ENCODE results near the gene ZNF181.

ZNF181 gene

DNA sequence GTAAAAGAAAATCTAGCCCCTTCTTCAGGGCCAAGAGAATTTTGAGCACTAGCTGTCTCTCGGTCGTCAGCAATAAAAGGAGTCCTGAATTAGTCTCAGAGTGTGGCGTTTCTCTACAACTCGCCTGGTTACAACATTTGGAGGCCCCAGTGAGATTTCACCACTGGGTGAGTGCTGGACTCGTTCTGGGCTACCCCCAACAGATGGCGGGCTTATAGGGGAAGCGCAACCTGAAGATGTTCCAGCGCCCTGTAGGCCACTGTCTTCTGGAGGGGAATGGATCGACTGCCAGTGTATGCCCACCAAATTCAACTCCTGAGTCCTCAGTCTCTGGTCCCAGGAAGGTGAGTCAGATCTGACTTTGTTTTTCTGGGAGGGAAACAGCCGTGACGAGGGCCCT, 11.7 kb upstream of the ZNF181 start:
- ChIA-PET CTCF (interaction anchor here (2.1 kb wide), 1 partner anchor 10 kb away, joined by 8 read pairs; no protein-coding TSS in a partner anchor), POLR2A (no interaction called here)
- TF ChIP-seq, protein P1, sequence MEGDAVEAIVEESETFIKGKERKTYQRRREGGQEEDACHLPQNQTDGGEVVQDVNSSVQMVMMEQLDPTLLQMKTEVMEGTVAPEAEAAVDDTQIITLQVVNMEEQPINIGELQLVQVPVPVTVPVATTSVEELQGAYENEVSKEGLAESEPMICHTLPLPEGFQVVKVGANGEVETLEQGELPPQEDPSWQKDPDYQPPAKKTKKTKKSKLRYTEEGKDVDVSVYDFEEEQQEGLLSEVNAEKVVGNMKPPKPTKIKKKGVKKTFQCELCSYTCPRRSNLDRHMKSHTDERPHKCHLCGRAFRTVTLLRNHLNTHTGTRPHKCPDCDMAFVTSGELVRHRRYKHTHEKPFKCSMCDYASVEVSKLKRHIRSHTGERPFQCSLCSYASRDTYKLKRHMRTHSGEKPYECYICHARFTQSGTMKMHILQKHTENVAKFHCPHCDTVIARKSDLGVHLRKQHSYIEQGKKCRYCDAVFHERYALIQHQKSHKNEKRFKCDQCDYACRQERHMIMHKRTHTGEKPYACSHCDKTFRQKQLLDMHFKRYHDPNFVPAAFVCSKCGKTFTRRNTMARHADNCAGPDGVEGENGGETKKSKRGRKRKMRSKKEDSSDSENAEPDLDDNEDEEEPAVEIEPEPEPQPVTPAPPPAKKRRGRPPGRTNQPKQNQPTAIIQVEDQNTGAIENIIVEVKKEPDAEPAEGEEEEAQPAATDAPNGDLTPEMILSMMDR (IDR thresholded peaks at IDR 0.05; ENCODE audit: insufficient read depth, low read length, missing control alignments), result no peak
- no peak overlapping the region for H3K4me3 ChIP-seq (ENCODE audit: low read depth, low read length)
- DNase-seq (ENCODE audit: low read depth, low spot score), result no peak

DNA sequence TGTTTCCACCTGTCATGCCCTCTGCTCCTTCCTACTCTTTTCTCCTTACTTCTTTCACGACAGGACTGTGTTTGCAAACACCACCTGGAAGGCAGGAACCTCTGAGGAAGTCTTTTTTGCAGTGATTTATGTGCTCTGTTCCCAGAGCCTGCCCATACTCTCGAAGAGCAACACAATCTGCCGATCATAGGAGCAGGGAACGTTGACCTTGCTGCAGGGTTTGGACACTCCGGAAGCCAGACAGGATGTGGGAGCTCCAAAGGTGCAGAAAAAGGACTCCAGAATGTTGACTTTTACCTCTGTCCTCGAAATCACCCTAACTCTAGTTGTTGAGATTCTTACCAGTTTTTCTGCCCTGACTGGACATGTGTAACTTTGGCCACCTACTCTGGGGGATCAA, 8.6 kb upstream of the ZNF181 start:
- CTCF ChIA-PET, result interaction anchor here (1.2 kb wide), 1 partner anchor 13 kb away, joined by 5 read pairs; no protein-coding TSS in a partner anchor
- DNase-seq (ENCODE audit: low read depth, low spot score), result no peak

DNA sequence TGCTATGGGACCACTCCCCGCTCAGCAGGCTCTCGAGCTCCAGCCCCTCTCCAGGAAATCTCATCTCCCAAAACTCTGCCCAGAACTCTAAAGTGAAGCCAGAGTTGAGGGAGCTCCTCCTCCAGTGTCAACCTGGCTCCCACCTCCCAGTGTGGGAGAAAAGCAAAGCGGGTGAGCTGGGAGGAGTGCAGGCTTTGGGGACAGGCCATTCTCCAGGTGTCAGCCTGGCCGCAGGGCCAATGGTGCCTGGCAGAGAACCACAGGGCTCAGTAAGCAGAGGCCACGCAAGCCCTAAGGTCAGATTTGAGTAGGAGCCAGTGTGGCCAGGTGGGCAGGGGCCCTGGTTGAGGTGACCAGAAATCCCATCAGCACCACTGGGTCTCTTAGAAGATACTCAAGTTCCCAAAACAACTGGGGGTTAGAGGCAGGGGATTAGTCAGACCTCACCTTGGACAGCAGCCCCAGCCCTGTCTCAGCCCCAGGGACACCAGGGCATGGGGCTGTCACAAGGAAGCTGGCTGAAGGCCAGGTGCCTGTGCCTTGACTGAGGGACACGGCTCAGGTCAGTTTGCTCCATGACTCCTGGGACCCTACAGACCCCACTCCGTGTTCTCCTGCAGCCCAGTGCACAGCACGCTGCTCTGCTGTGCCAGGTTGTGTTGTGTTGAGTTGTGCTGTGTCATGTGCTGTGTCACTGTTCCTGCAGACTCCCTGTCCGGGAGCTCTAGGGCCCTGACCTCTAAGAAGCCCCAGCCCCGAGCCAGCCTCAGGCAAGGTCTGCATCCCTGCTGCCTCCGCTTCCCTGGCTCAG, 2.8 kb upstream of the ZNF181 start:
- TF ChIP-seq, protein P1 (IDR thresholded peaks at IDR 0.05; ENCODE audit: insufficient read depth, low read length, missing control alignments), result no peak
- no peak for DNase-seq (ENCODE audit: low read depth, low spot score)
- ChIA-PET POLR2A (no interaction called here), CTCF (no interaction called here)
- no peak overlapping the region for H3K4me3 ChIP-seq (ENCODE audit: low read depth, low read length)

More for the DNA sequence above, 8.6 kb upstream of the ZNF181 start:
- no peak overlapping the region for H3K4me3 ChIP-seq (ENCODE audit: low read depth, low read length)
- TF ChIP-seq, protein P1 (IDR thresholded peaks at IDR 0.05; ENCODE audit: insufficient read depth, low read length, missing control alignments), result no peak
- POLR2A ChIA-PET, result no interaction called here

DNA sequence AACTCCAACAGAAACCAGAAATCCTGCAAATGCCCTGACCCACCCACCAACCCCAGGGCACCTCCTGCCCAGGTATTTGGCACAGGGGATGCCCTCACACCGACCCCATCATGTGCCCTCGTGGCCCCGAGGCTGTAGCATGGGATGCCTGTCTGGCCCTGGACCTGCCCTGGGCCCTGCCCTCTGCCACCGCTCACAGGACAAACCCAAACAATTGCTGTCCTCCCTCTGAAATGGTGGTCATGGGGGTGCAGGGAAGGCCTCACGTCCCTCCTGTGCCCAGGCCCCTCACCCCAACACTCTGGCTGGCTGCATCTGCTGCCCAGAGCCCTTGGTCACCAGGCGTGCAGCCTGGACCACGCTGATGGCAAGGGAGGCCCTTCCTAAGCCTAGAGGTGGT, 2.1 kb upstream of the ZNF181 start:
- no peak overlapping the region for H3K4me3 ChIP-seq (ENCODE audit: low read depth, low read length)
- TF ChIP-seq, protein P1 (IDR thresholded peaks at IDR 0.05; ENCODE audit: insufficient read depth, low read length, missing control alignments), result no peak
- POLR2A ChIA-PET, result no interaction called here
- DNase-seq (ENCODE audit: low read depth, low spot score), result no peak
- CTCF ChIA-PET, result no interaction called here

DNA sequence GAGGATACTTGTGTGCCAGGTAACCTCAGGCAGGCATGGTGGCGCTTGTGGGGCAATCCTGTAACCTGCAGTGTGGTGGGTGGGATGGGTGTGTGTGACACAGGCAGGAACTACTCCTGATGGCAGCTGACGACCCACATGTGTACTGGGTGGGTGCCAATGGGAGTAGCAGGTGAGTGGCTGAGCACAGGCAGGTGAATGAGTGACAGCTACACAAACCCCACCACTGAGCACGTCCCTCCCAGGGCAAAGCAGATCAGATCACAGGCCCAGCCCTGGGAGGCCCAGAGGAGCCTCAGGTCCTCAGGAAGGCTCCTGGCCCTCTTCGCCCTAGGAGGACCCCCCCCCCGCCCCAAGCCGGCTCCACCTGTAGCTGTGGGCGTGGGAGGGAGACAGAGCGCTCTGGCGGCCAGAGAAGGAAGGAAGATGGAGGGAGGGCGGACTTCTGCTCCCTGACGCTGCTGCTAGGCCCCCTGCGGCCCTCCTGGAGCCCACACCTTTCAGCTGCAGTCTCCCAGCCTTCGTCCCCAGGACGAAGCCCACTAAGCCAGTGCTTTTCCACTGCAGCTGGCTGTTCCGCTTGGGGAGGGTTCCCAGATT, 1.3 kb upstream of the ZNF181 start:
- DNase-seq (ENCODE audit: low read depth, low spot score), result no peak
- ChIA-PET CTCF (no interaction called here), POLR2A (no interaction called here)
- H3K4me3 ChIP-seq (ENCODE audit: low read depth, low read length), result peak overlapping the region; percentile 79
- TF ChIP-seq, protein P1 (IDR thresholded peaks at IDR 0.05; ENCODE audit: insufficient read depth, low read length, missing control alignments), result no peak

DNA sequence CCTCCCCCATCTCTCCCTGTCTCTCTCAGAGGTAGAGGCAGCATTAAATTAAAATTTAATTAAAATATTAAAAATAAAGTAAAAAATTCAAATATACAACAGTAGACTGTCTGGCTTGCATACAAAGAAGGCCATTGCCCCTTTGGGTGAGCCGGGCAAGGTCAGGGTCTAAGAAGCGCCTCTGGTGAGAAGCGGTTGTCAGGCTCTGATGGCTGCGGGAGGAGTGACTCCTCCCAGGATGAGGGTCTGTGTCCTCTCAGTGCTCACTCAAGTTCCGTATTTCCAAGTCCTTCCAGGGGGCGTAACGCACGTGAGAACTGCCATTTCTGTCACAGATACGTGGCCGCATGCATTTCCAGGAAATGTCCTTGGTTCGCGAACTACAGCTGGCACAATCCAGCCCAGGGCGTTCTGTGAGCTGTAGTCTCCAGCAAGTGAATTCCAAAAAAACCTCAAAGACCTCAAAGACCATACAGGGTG, 737 bp upstream of the ZNF181 start:
- CTCF ChIA-PET, result interaction anchor here (0.7 kb wide), 1 partner anchor 94 kb away, joined by 5 read pairs; no protein-coding TSS in a partner anchor
- POLR2A ChIA-PET, result interaction anchor here (0.5 to 1.0 kb wide), 4 partner anchors 49 to 562 kb away, joined by 3 to 13 read pairs (median 4); partner anchors contain the start of genes SCGB2B2, ZNF30 and ZNF302

More for the DNA sequence above, 737 bp upstream of the ZNF181 start:
- no peak for DNase-seq (ENCODE audit: low read depth, low spot score)
- H3K4me3 ChIP-seq (ENCODE audit: low read depth, low read length), result peak overlapping the region; percentile 79
- TF ChIP-seq, protein P1 (IDR thresholded peaks at IDR 0.05; ENCODE audit: insufficient read depth, low read length, missing control alignments), result no peak
